MM.1S (cell line): ENCODE results near the gene SHD.

ENCODE experiments used
- DNase-seq: peaks from one replicate; pipeline ENCODE4 v3.0.0-alpha.2; 2015
- H2AFZ ChIP-seq: fragments of 300-600 bp; sonication (generic); 2 replicates; pipeline ENCODE4 v1.6.0; 2016; ENCODE audit warnings: antibody characterized with exemption, low read length
- H3F3A ChIP-seq: fragments of 300-600 bp; sonication (generic); 2 replicates; pipeline ENCODE4 v1.6.1; 2016; ENCODE audit warnings: mild to moderate bottlenecking, antibody characterized with exemption, low read length, moderate library complexity, mixed read lengths; ENCODE audit not compliant: insufficient read depth
- H3K27ac ChIP-seq: fragments of 300-600 bp; sonication (generic); 2 replicates; pipeline ENCODE4 v1.5.1; 2016; ENCODE audit warnings: mild to moderate bottlenecking, low read length
- H3K27me3 ChIP-seq: fragments of 300-600 bp; sonication (generic); replicated peaks from 2 replicates; pipeline ENCODE4 v1.6.0; 2016; ENCODE audit warnings: low read length; ENCODE audit not compliant: insufficient read depth
- H3K36me3 ChIP-seq: fragments of 300-600 bp; sonication (generic); replicated peaks from 2 replicates; pipeline ENCODE4 v1.6.1; 2016; ENCODE audit warnings: mild to moderate bottlenecking, low read length, mixed read lengths; ENCODE audit not compliant: insufficient read depth
- H3K4me1 ChIP-seq: fragments of 300-600 bp; sonication (generic); 2 replicates; pipeline ENCODE4 v1.6.1; 2016; ENCODE audit warnings: low read length, mixed read lengths
- H3K4me2 ChIP-seq: fragments of 300-600 bp; sonication (generic); 2 replicates; pipeline ENCODE4 v1.6.0; 2016; ENCODE audit warnings: low read depth, low read length
- H3K4me3 ChIP-seq: fragments of 300-600 bp; sonication (generic); 2 replicates; pipeline ENCODE4 v1.5.1; 2016; ENCODE audit warnings: low read length, mixed read lengths
- H3K79me2 ChIP-seq: fragments of 300-600 bp; sonication (generic); 2 replicates; pipeline ENCODE4 v1.6.1; 2016; ENCODE audit warnings: mixed run types, low read length, mixed read lengths
- H3K9ac ChIP-seq: fragments of 300-600 bp; sonication (generic); 2 replicates; pipeline ENCODE4 v1.6.1; 2016; ENCODE audit warnings: low read length, mixed read lengths
- H3K9me2 ChIP-seq: fragments of 300-600 bp; sonication (generic); replicated peaks from 2 replicates; pipeline ENCODE4 v1.6.1; 2016; ENCODE audit warnings: mild to moderate bottlenecking, low read length, mixed read lengths; ENCODE audit not compliant: insufficient read depth
- H3K9me3 ChIP-seq: fragments of 300-600 bp; sonication (generic); replicated peaks from 2 replicates; pipeline ENCODE4 v1.6.1; 2016; ENCODE audit warnings: mild to moderate bottlenecking, low read length, mixed read lengths; ENCODE audit not compliant: insufficient read depth
- H4K20me1 ChIP-seq: fragments of 300-600 bp; sonication (generic); 2 replicates; pipeline ENCODE4 v1.6.1; 2016; ENCODE audit warnings: mild to moderate bottlenecking, low read length, moderate library complexity, mixed read lengths; ENCODE audit not compliant: insufficient read depth
- CTCF ChIP-seq: fragments of 300-600 bp; sonication (generic); IDR thresholded peaks from 2 replicates; pipeline ENCODE4 v1.5.1; 2016; ENCODE audit warnings: antibody characterized with exemption, low read length, mixed read lengths
- EZH2 ChIP-seq: fragments of 300-600 bp; sonication (generic); optimal IDR thresholded peaks from 2 replicates; pipeline ENCODE3; 2017; ENCODE audit warnings: low read depth, mild to moderate bottlenecking, antibody characterized with exemption, low read length, mixed read lengths
- EZH2phosphoT487 ChIP-seq: fragments of 300-600 bp; sonication (generic); IDR thresholded peaks from 2 replicates; pipeline ENCODE4 v1.6.1; 2018; ENCODE audit warnings: antibody characterized with exemption, low read length

SHD gene

GRCh38 chr19:4232614-4233281, 46.3 kb upstream of the SHD start:
- Histone ChIP-seq H4K20me1 (no peaks in the 10 kb centered on the region), H3K27me3 (peaks cover 94% of the 10 kb centered on the region), H3K79me2 (no peaks in the 10 kb centered on the region), H3K4me1 (no peaks in the 10 kb centered on the region), H3K9me2 (no peaks in the 10 kb centered on the region), H3K9ac (no peak overlapping the region), H3K4me2 (no peak overlapping the region), H3K27ac (no peak overlapping the region), H3K9me3 (no peaks in the 10 kb centered on the region), H3K36me3 (no peaks in the 10 kb centered on the region), H3K4me3 (no peak overlapping the region), H2AFZ (no peak overlapping the region), H3F3A (no peaks in the 10 kb centered on the region)
- TF ChIP-seq CTCF (no peak), EZH2 (no peak), EZH2phosphoT487 (no peak)
- DNase-seq, result no peak

GRCh38 chr19:4233282-4233853, 45.7 kb upstream of the SHD start:
- Histone ChIP-seq H3K9me3 (no peaks in the 10 kb centered on the region), H3K4me3 (no peak overlapping the region), H3K9me2 (no peaks in the 10 kb centered on the region), H3K27me3 (peaks cover 91% of the 10 kb centered on the region), H3K9ac (no peak overlapping the region), H3F3A (no peaks in the 10 kb centered on the region), H3K36me3 (no peaks in the 10 kb centered on the region), H3K4me2 (no peak overlapping the region), H4K20me1 (no peaks in the 10 kb centered on the region), H3K4me1 (no peaks in the 10 kb centered on the region), H3K79me2 (no peaks in the 10 kb centered on the region), H2AFZ (no peak overlapping the region), H3K27ac (no peak overlapping the region)
- peak; percentile 54 for DNase-seq
- TF ChIP-seq EZH2phosphoT487 (no peak), CTCF (peak; percentile 90)

GRCh38 chr19:4234142-4234861, 44.8 kb upstream of the SHD start:
- H3K4me1 ChIP-seq, result no peaks in the 10 kb centered on the region
- no peak overlapping the region for H3K4me2 ChIP-seq
- no peak overlapping the region for H3K9ac ChIP-seq

More at GRCh38 chr19:4234142-4234861, 44.8 kb upstream of the SHD start:
- Histone ChIP-seq H3K79me2 (no peaks in the 10 kb centered on the region), H2AFZ (no peak overlapping the region), H3K9me2 (no peaks in the 10 kb centered on the region), H3K4me3 (no peak overlapping the region), H3K27ac (no peak overlapping the region), H3K36me3 (no peaks in the 10 kb centered on the region), H3K9me3 (no peaks in the 10 kb centered on the region), H3F3A (no peaks in the 10 kb centered on the region), H4K20me1 (no peaks in the 10 kb centered on the region), H3K27me3 (peaks cover 91% of the 10 kb centered on the region)
- TF ChIP-seq EZH2 (no peak), EZH2phosphoT487 (no peak), CTCF (no peak)
- DNase-seq, result no peak
